HepG2 (cell line): ENCODE measurements around the gene MTG1. TPM values are rescaled to one million over a fixed set of nuclear protein-coding genes. Genes with fewer than 3 reads are reported as not detected.
A peak's percentile ranks its signal among the peaks of the same experiment; 100 is the strongest.

Experiments used
- BORCS8-MEF2B ChIP-seq: sonication (generic); formaldehyde crosslinking; IDR thresholded peaks from 2 replicates; pipeline ENCODE4 v1.8.0; 2022; ENCODE audit warnings: mild to moderate bottlenecking, missing genetic modification reagents
- CAMTA2 ChIP-seq: sonication (generic); formaldehyde crosslinking; IDR thresholded peaks from 2 replicates; pipeline ENCODE4 v1.4.0; 2020; ENCODE audit warnings: mild to moderate bottlenecking, missing genetic modification reagents, borderline replicate concordance
- HNRNPK ChIP-seq: fragments of 200-400 bp; formaldehyde crosslinking; IDR thresholded peaks from 2 replicates; pipeline ENCODE4 v1.6.1; 2018; ENCODE audit warnings: low read length, low read depth, moderate library complexity, mild to moderate bottlenecking; ENCODE audit not compliant: poor library complexity, severe bottlenecking
- JUN ChIP-seq: sonication (generic); formaldehyde crosslinking; IDR thresholded peaks from 2 replicates; pipeline ENCODE4 v1.4.0; 2020; ENCODE audit warnings: mild to moderate bottlenecking, missing genetic modification reagents
- KDM2A ChIP-seq: sonication (generic); formaldehyde crosslinking; IDR thresholded peaks from 2 replicates; pipeline ENCODE4 v1.4.0; 2020; ENCODE audit warnings: low read depth, missing genetic modification reagents, borderline replicate concordance
- KDM5B ChIP-seq: sonication (generic); formaldehyde crosslinking; IDR thresholded peaks from 2 replicates; pipeline ENCODE4 v1.4.0; 2020; ENCODE audit warnings: missing genetic modification reagents, mild to moderate bottlenecking, borderline replicate concordance
- KLF9 ChIP-seq: IDR thresholded peaks from 2 replicates; pipeline ENCODE4 v1.6.1; 2016; ENCODE audit warnings: low read depth
- PRPF4 ChIP-seq: fragments of 200-400 bp; formaldehyde crosslinking; IDR thresholded peaks from 2 replicates; pipeline ENCODE4 v1.6.1; 2016; ENCODE audit warnings: low read length, low read depth; ENCODE audit not compliant: poor library complexity, severe bottlenecking
- SIN3A ChIP-seq: IDR thresholded peaks from 2 replicates; pipeline ENCODE4 v1.6.1; 2011; ENCODE audit warnings: low read depth, mild to moderate bottlenecking, control low read depth, low read length, borderline replicate concordance
- SP1 ChIP-seq, 2 experiments: fragments of 450-650 bp in 1 of 2; sonication (generic) in 1 of 2; formaldehyde crosslinking in 1 of 2; IDR thresholded peaks; 2 replicates each; pipeline versions ENCODE4 v1.4.0 to v1.6.1; 2016 to 2020; ENCODE audit warnings: missing genetic modification reagents in 1 of 2
- ZFP82 ChIP-seq: sonication (generic); formaldehyde crosslinking; IDR thresholded peaks from 2 replicates; pipeline ENCODE4 v1.5.1; 2020; ENCODE audit warnings: mild to moderate bottlenecking, missing genetic modification reagents, borderline replicate concordance
- ZKSCAN8 ChIP-seq: IDR thresholded peaks from 2 replicates; pipeline ENCODE4 v1.6.1; 2016; ENCODE audit warnings: borderline replicate concordance, missing genetic modification reagents, missing compliant biosample characterization
- ZNF224 ChIP-seq: sonication (generic); formaldehyde crosslinking; IDR thresholded peaks from 2 replicates; pipeline ENCODE4 v1.5.0; 2020; ENCODE audit warnings: mild to moderate bottlenecking, missing genetic modification reagents
- ZNF567 ChIP-seq: sonication (generic); formaldehyde crosslinking; IDR thresholded peaks from 2 replicates; pipeline ENCODE4 v1.8.1; 2023; ENCODE audit warnings: mild to moderate bottlenecking, missing genetic modification reagents, borderline replicate concordance
- ZZZ3 ChIP-seq: sonication (generic); formaldehyde crosslinking; IDR thresholded peaks from 2 replicates; pipeline ENCODE4 v1.4.0; 2020; ENCODE audit warnings: missing genetic modification reagents, mild to moderate bottlenecking, borderline replicate concordance
- polyA plus RNA-seq, 8 experiments: library from polyadenylated mRNA; depleted of rRNA in 3 of 8; stranded (reverse) in 7 of 8; unstranded in 1 of 8; fragments of >200 nt; fragmentation: Illumina TruSeq in 4 of 8; extraction: Trizol in 4 of 8; gene quantifications; 2 replicates each; pipeline versions ENCODE4 v1.2.1 to v1.2.3, GENCODE V29; 2011 to 2016; ENCODE audit warnings: low read depth in 4 of 8, missing spikeins in 1 of 8, mixed read lengths in 1 of 8; ENCODE audit not compliant: insufficient read depth in 1 of 8
- total RNA-seq, 5 experiments: library from RNA; depleted of rRNA; stranded (reverse); fragments of >200 nt; fragmentation: Illumina TruSeq; extraction: Trizol; gene quantifications; 2 replicates each; pipeline ENCODE4 v1.2.3, GENCODE V29; 2016; ENCODE audit warnings: low read depth in 1 of 5
- TF ChIP-seq, protein P1 (sequence below): sonication (generic); formaldehyde crosslinking; IDR thresholded peaks from 2 replicates; pipeline ENCODE4 v1.5.0; 2020; ENCODE audit warnings: mild to moderate bottlenecking, missing genetic modification reagents
- TF ChIP-seq, protein P2 (sequence below): IDR thresholded peaks from 2 replicates; pipeline ENCODE4 v1.6.1; 2012; ENCODE audit warnings: low read length, improper control_type of control experiment

MTG1 gene
- total and polyA plus RNA-seq, 2 of the 13 experiments (the other 11 are each of a cell fraction or from before 2014, with no cell fraction given) = 42.0 to 103 TPM

DNA sequence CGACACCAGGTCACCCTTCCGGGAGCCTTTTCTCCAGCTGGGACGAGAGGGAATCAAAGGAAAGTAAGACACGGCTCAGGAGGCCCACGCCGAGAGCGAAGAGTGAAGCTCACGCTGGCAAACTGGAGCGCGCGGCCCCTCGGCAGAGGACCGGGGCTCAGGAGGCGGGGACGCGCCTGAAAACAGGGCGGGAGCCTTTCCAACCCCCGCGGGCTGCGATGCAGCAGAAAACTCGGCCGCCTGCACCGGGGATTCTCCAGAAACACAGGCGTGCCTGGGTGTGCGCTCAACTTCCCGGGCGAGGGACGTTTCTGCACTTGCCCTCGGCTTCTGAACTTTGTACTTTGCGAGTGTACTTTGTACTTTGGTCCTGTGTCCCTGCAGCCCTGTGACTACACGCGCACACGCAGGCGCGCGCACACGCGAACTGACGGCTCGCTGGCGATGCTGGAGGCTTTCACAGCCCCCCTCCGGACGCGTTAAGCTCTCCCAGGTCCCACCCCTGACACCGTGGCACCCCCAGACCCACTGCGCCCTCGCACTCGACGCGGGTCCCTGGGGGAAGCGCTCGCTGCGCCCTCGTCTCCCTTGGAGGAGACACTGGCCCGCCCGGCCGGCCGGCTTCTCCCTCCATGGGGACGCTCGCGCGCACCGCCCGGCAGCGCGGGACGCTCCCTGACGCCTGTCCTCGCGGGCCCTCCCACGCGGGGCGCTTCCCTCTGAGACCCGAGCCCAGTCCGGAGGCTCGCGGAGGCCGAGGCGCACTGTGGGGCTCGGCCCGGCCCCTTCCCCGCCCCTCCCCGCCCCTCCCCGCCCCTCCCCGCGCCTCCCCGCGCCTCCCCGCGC lies 15.5 kb upstream of the MTG1 start (continued):
- TF ChIP-seq BORCS8-MEF2B (CRISPR knock-in tag) (0 out of 2 replicates have a peak, but pooled peaks have one; percentile 46), HNRNPK (peak; percentile 99), ZFP82 (CRISPR knock-in tag) (0 out of 2 replicates have a peak, but pooled peaks have one; percentile 48), ZKSCAN8 (CRISPR knock-in tag) (peak; percentile 42; the same call in 1 of the 2 replicates), SIN3A (peak; percentile 66; the same call in 1 of the 2 replicates), KLF9 (CRISPR knock-in tag) (no peak), PRPF4 (no peak), CAMTA2 (peak; percentile 54; the same call in 1 of the 2 replicates), ZNF567 (CRISPR knock-in tag) (0 out of 2 replicates have a peak, but pooled peaks have one; percentile 47), SP1 (IDR thresholded peaks at IDR 0.05) (no peak), SP1 (CRISPR knock-in tag; IDR thresholded peaks at IDR 0.05) (peak; percentile 8; the same call in 1 of the 2 replicates), KDM2A (CRISPR knock-in tag) (no peak), KDM5B (CRISPR knock-in tag) (peak; percentile 25; the same call in 1 of the 2 replicates), ZNF224 (CRISPR knock-in tag) (peak; percentile 67; the same call in 1 of the 2 replicates), JUN (CRISPR knock-in tag) (0 out of 2 replicates have a peak, but pooled peaks have one; percentile 14), ZZZ3 (CRISPR knock-in tag) (0 out of 2 replicates have a peak, but pooled peaks have one; percentile 44)
- TF ChIP-seq, protein P1, sequence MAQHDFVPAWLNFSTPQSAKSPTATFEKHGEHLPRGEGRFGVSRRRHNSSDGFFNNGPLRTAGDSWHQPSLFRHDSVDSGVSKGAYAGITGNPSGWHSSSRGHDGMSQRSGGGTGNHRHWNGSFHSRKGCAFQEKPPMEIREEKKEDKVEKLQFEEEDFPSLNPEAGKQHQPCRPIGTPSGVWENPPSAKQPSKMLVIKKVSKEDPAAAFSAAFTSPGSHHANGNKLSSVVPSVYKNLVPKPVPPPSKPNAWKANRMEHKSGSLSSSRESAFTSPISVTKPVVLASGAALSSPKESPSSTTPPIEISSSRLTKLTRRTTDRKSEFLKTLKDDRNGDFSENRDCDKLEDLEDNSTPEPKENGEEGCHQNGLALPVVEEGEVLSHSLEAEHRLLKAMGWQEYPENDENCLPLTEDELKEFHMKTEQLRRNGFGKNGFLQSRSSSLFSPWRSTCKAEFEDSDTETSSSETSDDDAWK (CRISPR knock-in tag) = no peak
- TF ChIP-seq, protein P2, sequence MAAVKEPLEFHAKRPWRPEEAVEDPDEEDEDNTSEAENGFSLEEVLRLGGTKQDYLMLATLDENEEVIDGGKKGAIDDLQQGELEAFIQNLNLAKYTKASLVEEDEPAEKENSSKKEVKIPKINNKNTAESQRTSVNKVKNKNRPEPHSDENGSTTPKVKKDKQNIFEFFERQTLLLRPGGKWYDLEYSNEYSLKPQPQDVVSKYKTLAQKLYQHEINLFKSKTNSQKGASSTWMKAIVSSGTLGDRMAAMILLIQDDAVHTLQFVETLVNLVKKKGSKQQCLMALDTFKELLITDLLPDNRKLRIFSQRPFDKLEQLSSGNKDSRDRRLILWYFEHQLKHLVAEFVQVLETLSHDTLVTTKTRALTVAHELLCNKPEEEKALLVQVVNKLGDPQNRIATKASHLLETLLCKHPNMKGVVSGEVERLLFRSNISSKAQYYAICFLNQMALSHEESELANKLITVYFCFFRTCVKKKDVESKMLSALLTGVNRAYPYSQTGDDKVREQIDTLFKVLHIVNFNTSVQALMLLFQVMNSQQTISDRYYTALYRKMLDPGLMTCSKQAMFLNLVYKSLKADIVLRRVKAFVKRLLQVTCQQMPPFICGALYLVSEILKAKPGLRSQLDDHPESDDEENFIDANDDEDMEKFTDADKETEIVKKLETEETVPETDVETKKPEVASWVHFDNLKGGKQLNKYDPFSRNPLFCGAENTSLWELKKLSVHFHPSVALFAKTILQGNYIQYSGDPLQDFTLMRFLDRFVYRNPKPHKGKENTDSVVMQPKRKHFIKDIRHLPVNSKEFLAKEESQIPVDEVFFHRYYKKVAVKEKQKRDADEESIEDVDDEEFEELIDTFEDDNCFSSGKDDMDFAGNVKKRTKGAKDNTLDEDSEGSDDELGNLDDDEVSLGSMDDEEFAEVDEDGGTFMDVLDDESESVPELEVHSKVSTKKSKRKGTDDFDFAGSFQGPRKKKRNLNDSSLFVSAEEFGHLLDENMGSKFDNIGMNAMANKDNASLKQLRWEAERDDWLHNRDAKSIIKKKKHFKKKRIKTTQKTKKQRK = no peak
